Body of pancreas (tissue), 4 donors: ENCODE results near the gene DNAH2.

Experiments
- CTCF ChIP-seq, 7 experiments: fragments of 450-650 bp in 4 of 7; fragments of 200-600 bp in 3 of 7; sonication (generic) in 3 of 7; IDR thresholded peaks; one replicate each; pipeline ENCODE4 v1.5.1; 2016 to 2019; ENCODE audit warnings: antibody characterized with exemption in 7 of 7
- POLR2A ChIP-seq, 3 donors: fragments of 450-650 bp; IDR thresholded peaks; one replicate each; pipeline ENCODE4 v1.6.1; 2016; ENCODE audit warnings: antibody characterized with exemption in 3 of 3, mild to moderate bottlenecking in 2 of 3

- peak; percentile 72 to 95 (median 81) for TF ChIP-seq CTCF (IDR thresholded peaks at IDR 0.05)
- TF ChIP-seq POLR2A (IDR thresholded peaks at IDR 0.05) = peak; percentile 72 to 84 (median 82)
Measured at GRCh38 chr17:7834957-7835813, 117.6 kb downstream of the DNAH2 start.
